B cell (primary cell): ENCODE results near the gene ANK3. TPM values are rescaled to one million over a fixed set of nuclear protein-coding genes. Genes with fewer than 3 reads are reported as not detected.

Source experiments
- ATAC-seq: fragments of 200-7000 bp; cut with Tn5 transposase; one replicate; pipeline ENCODE4 v1.10.0; 2021; ENCODE audit warnings: low read depth, mild to moderate bottlenecking, moderate number of reproducible peaks, moderate library complexity
- CTCF ChIA-PET: fragments of 350-600 bp; sonication (Branson Sonifier 250); formaldehyde crosslinking; loops from one replicate; lab custom pipeline; 2021; ENCODE audit warnings: antibody characterized with exemption, inconsistent platforms; lab: Charles Lee
- POLR2A ChIA-PET: fragments of 350-600 bp; sonication (Branson Sonifier 250); formaldehyde crosslinking; loops from one replicate; lab custom pipeline; 2021; ENCODE audit warnings: antibody characterized with exemption; lab: Charles Lee
- DNase-seq: peaks from one replicate; pipeline ENCODE4 v3.0.0; 2013
- H2AFZ ChIP-seq: 2 replicates; pipeline ENCODE4 v1.6.1; 2012; ENCODE audit warnings: mild to moderate bottlenecking, low read depth, low read length; ENCODE audit not compliant: insufficient read depth, poor library complexity, severe bottlenecking
- H3K27ac ChIP-seq, 2 donors: 1 replicate in 1 of 2; 2 replicates in 1 of 2; pipeline ENCODE4 v1.5.1; 2012 to 2013; ENCODE audit warnings: low read length in 2 of 2, mild to moderate bottlenecking in 2 of 2, moderate library complexity in 1 of 2
- H3K27me3 ChIP-seq, 4 experiments: fragments of 200-600 bp in 1 of 4; sonication (generic) in 1 of 4; replicated peaks in 1 of 4; 1 replicate in 2 of 4; 2 replicates in 2 of 4; pipeline versions ENCODE4 v1.6.1 to v1.7.0; 2013 to 2016; ENCODE audit warnings: low read length in 3 of 4, mild to moderate bottlenecking in 2 of 4, mixed read lengths in 1 of 4, moderate library complexity in 1 of 4; ENCODE audit not compliant: insufficient read depth in 4 of 4, control insufficient read depth in 3 of 4; ENCODE audit errors: control extremely low read depth in 1 of 4
- H3K36me3 ChIP-seq, 2 experiments: replicated peaks in 1 of 2; 1 replicate in 1 of 2; 2 replicates in 1 of 2; pipeline versions ENCODE4 v1.6.1 to v1.7.1; 2013; ENCODE audit warnings: low read length in 1 of 2; ENCODE audit not compliant: insufficient read depth in 2 of 2, control insufficient read depth in 1 of 2; ENCODE audit errors: control extremely low read depth in 1 of 2, extremely low read depth in 1 of 2
- H3K4me1 ChIP-seq, 2 donors: fragments of 200-600 bp in 1 of 2; sonication (generic) in 1 of 2; 1 replicate in 1 of 2; 2 replicates in 1 of 2; pipeline versions ENCODE4 v1.5.1 to v1.6.1; 2013 to 2017; ENCODE audit warnings: low read length in 2 of 2; ENCODE audit not compliant: control insufficient read depth in 2 of 2, insufficient read depth in 2 of 2
- H3K4me2 ChIP-seq: replicated peaks from 2 replicates; pipeline ENCODE3; 2012; ENCODE audit warnings: mild to moderate bottlenecking, low read depth, low read length; ENCODE audit not compliant: poor library complexity, severe bottlenecking
- H3K4me3 ChIP-seq, 5 experiments: fragments of 200-600 bp in 1 of 5; sonication (generic) in 1 of 5; 1 replicate in 3 of 5; 2 replicates in 2 of 5; pipeline versions ENCODE4 v1.5.1 to v1.7.0; 2011 to 2016; ENCODE audit warnings: low read length in 4 of 5, mild to moderate bottlenecking in 4 of 5, low read depth in 2 of 5, control low read depth in 1 of 5, moderate library complexity in 1 of 5; ENCODE audit not compliant: insufficient read depth in 1 of 5; ENCODE audit errors: control extremely low read depth in 1 of 5, extremely low read depth in 1 of 5
- H3K79me2 ChIP-seq: fragments of 200-600 bp; sonication (generic); one replicate; pipeline ENCODE4 v1.6.0; 2016; ENCODE audit warnings: low read length; ENCODE audit not compliant: control insufficient read depth, insufficient read depth
- H3K9ac ChIP-seq: fragments of 200-600 bp; sonication (generic); 2 replicates; pipeline ENCODE4 v1.6.1; 2017; ENCODE audit warnings: mild to moderate bottlenecking, low read length, moderate library complexity
- H3K9me3 ChIP-seq, 3 donors: one replicate each; pipeline versions ENCODE4 v1.6.1 to v1.7.1; 2013; ENCODE audit warnings: low read length in 2 of 3; ENCODE audit not compliant: control insufficient read depth in 2 of 3, insufficient read depth in 1 of 3; ENCODE audit errors: control extremely low read depth in 1 of 3
- H4K20me1 ChIP-seq: 2 replicates; pipeline ENCODE4 v1.6.0; 2012; ENCODE audit warnings: mild to moderate bottlenecking, low read length; ENCODE audit not compliant: insufficient read depth, control insufficient read depth, poor library complexity, severe bottlenecking
- H3K27ac Mint-ChIP-seq: one replicate; pipeline ENCODE4 v1.8.0; 2021; ENCODE audit warnings: mixed read lengths
- H3K27me3 Mint-ChIP-seq: one replicate; pipeline ENCODE4 v1.8.0; 2021; ENCODE audit warnings: mixed read lengths
- H3K4me1 Mint-ChIP-seq: one replicate; pipeline ENCODE4 v1.8.0; 2021; ENCODE audit warnings: mixed read lengths
- H3K4me3 Mint-ChIP-seq: one replicate; pipeline ENCODE4 v1.8.0; 2021; ENCODE audit warnings: mixed read lengths
- H3K9me3 Mint-ChIP-seq: one replicate; pipeline ENCODE4 v1.8.0; 2022; ENCODE audit warnings: mixed read lengths; ENCODE audit not compliant: insufficient read depth
- EZH2 ChIP-seq: IDR thresholded peaks from 2 replicates; pipeline ENCODE4 v1.6.1; 2012; ENCODE audit warnings: borderline replicate concordance, low read depth, mild to moderate bottlenecking, moderate library complexity, low read length; ENCODE audit not compliant: insufficient read depth, poor library complexity, severe bottlenecking
- WGBS: methylation state at CpG from one replicate; pipeline ENCODE4 v1.1.5; 2013; ENCODE audit warnings: missing lambda C conversion rate; ENCODE audit not compliant: insufficient coverage; 5-methylcytosine and 5-hydroxymethylcytosine counted together
- intact Hi-C: fragments of 100-400 bp; cut with micrococcal nuclease; formaldehyde crosslinking; loops from one replicate; pipeline ENCODE4 v1.10.0; 2022
- polyA plus RNA-seq: library from polyadenylated mRNA; depleted of rRNA; stranded (reverse); fragments of >200 nt; gene quantifications from 2 replicates; pipeline ENCODE4 v1.2.3, GENCODE V29; 2012
- total RNA-seq, 2 donors: library from RNA; stranded (reverse); fragments of 120-200 nt in 1 of 2; gene quantifications; 1 replicate in 1 of 2; 2 replicates in 1 of 2; pipeline versions ENCODE4 v1.2.3 to v1.2.4, GENCODE V29; 2013 to 2022
- TF ChIP-seq, protein P1 (sequence below): fragments of 200-600 bp; IDR thresholded peaks from one replicate; pipeline ENCODE4 v1.8.0; 2022; ENCODE audit warnings: antibody characterized with exemption, mild to moderate bottlenecking

The ANK3 gene
- total and polyA plus RNA-seq, 2 donors (not counting 1 experiment from before 2014, with no cell fraction given), result 4.9 to 21.6 TPM

DNA sequence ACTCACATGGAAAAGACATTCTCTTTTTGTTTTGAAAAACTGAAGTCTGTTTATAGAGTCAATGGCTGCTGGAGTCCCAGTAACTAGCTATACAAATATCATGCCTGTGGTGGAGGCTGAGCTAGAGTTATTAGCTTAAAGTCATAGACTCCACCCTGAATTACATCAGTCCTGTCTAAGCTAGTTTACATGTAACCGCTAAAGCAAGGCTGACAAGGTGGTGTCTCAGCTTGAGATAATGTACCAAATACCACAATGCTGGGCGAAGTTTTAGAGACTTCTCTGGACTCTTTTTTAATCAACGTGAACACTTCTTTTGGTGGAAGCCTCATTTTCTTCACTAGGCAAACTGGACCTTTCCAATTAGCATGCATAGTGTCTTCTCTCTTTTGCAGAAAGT, 219.4 kb downstream of the ANK3 start:
- no peaks in the 10 kb centered on the region for H3K27me3 Mint-ChIP-seq
- intact Hi-C loops, result no loop called here

DNA sequence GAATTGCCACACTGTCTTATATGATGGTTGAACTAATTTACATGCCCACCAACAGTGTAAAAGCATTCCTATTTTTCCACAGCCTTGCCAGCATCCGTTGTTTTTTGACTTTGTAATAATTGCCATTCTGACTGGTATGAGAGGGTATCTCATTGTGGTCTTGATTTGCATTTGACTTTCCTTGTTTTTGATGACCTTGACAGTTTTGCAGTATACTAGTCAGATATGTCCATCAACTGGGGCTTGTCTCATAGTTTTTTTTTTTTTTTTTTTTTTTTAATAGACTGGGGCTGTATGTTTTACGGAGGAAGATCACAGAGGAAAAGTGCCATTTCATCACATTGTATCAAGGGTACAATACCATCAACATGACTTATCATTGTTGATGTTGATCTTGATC, 220.6 kb downstream of the ANK3 start:
- TF ChIP-seq, protein P1, sequence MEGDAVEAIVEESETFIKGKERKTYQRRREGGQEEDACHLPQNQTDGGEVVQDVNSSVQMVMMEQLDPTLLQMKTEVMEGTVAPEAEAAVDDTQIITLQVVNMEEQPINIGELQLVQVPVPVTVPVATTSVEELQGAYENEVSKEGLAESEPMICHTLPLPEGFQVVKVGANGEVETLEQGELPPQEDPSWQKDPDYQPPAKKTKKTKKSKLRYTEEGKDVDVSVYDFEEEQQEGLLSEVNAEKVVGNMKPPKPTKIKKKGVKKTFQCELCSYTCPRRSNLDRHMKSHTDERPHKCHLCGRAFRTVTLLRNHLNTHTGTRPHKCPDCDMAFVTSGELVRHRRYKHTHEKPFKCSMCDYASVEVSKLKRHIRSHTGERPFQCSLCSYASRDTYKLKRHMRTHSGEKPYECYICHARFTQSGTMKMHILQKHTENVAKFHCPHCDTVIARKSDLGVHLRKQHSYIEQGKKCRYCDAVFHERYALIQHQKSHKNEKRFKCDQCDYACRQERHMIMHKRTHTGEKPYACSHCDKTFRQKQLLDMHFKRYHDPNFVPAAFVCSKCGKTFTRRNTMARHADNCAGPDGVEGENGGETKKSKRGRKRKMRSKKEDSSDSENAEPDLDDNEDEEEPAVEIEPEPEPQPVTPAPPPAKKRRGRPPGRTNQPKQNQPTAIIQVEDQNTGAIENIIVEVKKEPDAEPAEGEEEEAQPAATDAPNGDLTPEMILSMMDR, result no peak
- TF ChIP-seq EZH2, result no peak
- no peak for ATAC-seq
- no peak overlapping the region for H3K4me3 ChIP-seq
- H3K27ac ChIP-seq, result no peak overlapping the region
- H3K9me3 ChIP-seq, result no peaks in the 10 kb centered on the region
- no peaks in the 10 kb centered on the region for H4K20me1 ChIP-seq
- CTCF ChIA-PET, result no interaction called here
- no peaks in the 10 kb centered on the region for H3K4me1 ChIP-seq
- WGBS, result no CpG with 5 or more reads among the region's 2 CpGs
- Mint-ChIP-seq H3K9me3 (no peaks in the 10 kb centered on the region), H3K4me3 (no peak overlapping the region), H3K27ac (no peak overlapping the region), H3K4me1 (no peaks in the 10 kb centered on the region), H3K27me3 (no peaks in the 10 kb centered on the region)
- no peaks in the 10 kb centered on the region for H3K36me3 ChIP-seq
- no peaks in the 10 kb centered on the region for H3K27me3 ChIP-seq
- POLR2A ChIA-PET, result no interaction called here
- H3K9ac ChIP-seq, result no peak overlapping the region
- intact Hi-C loops, result no loop called here
- no peak for DNase-seq
- no peak overlapping the region for H3K4me2 ChIP-seq
- no peak overlapping the region for H2AFZ ChIP-seq
- H3K79me2 ChIP-seq, result no peaks in the 10 kb centered on the region

More for the DNA sequence above, 219.4 kb downstream of the ANK3 start:
- Mint-ChIP-seq H3K4me1 (no peaks in the 10 kb centered on the region), H3K27ac (no peak overlapping the region), H3K4me3 (no peak overlapping the region), H3K9me3 (no peaks in the 10 kb centered on the region)
- CTCF ChIA-PET, result interaction anchor here (1.0 kb wide), 1 partner anchor 38 kb away, joined by 3 read pairs; no protein-coding TSS in a partner anchor
- Histone ChIP-seq H3K4me1 (no peaks in the 10 kb centered on the region), H4K20me1 (no peaks in the 10 kb centered on the region), H3K4me2 (no peak overlapping the region), H3K9me3 (no peaks in the 10 kb centered on the region), H2AFZ (no peak overlapping the region), H3K27ac (no peak overlapping the region), H3K27me3 (no peaks in the 10 kb centered on the region), H3K79me2 (no peaks in the 10 kb centered on the region), H3K36me3 (no peaks in the 10 kb centered on the region), H3K9ac (no peak overlapping the region), H3K4me3 (no peak overlapping the region)
- POLR2A ChIA-PET, result no interaction called here
- DNase-seq (no peak), ATAC-seq (no peak)
- TF ChIP-seq, protein P1, result no peak
- TF ChIP-seq EZH2, result no peak
- 94% methylated on average over 2 of the region's 3 CpGs for WGBS
